NCI-H82 treated with DMSO at 0.1 percent for 48 hours (cell line): ENCODE results near the gene PFKFB3.
"Not testable (repeated sequence)": the region's sequence is repeated elsewhere in the genome, so short reads cannot be mapped to it uniquely, and the experiment has no call there.

Experiments
- DNase-seq: peaks from one replicate; lab custom pipeline; 2025; ENCODE audit not compliant: unreplicated experiment; lab: John Stamatoyannopoulos, UW

PFKFB3 gene

DNA sequence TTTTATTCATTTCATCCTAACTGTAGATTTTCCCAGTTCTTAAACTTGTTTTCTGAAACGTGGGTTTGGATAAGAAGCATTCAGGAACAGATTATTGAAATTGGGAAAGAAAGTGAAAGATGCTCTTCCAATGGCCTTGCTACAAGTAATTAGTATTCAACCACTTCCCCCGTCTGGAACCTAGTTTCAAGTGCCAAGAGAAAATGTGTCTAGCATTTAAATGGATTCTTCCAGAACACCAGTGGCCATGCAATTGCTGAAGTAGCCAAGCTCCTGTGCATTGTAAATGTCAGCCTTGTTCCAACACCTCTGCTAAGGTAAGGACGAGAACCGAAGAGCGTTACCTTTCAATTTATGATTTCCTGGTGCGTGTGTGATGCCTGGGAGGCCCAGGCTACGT lies 68.2 kb downstream of the PFKFB3 start:
- DNase-seq = no peak

DNA sequence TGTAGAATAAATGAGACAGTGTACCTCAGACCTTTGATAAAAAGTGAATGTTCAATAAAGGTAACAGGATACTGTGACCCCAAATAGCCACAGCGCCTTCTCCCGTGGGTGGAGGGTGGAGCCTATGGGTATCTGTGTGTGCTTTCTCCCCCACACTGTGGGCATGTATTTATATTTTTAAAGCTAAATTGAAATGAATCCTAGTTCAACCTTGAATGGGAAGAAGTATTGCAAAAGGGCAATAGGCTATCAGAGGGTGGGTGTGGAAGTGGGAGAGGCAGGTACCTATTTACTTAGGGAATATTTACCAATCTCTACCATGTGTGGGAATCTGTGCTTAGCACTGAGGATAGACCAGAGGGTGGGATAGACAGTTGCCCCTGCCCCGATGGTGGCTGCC lies 68.9 kb downstream of the PFKFB3 start:
- no peak for DNase-seq

DNA sequence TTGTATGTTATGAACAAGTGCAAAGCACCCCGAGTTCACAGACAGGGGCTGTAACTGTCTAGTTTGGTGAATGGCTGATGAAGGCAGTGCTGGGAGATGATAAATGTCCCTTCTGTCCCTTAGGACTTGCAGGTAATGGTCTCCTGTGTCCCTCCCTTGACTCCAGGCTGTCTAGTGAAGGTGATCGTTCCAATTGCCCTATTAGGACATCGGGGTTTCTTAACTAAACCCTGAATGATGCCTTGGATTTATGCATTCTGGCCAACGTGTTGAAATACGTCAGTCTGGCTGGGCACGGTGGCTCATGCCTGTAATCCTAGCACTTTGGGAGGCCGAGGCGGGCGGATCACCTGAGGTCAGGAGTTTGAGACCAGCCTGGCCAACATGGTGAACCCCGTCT lies 69.4 kb downstream of the PFKFB3 start:
- DNase-seq = no peak

DNA sequence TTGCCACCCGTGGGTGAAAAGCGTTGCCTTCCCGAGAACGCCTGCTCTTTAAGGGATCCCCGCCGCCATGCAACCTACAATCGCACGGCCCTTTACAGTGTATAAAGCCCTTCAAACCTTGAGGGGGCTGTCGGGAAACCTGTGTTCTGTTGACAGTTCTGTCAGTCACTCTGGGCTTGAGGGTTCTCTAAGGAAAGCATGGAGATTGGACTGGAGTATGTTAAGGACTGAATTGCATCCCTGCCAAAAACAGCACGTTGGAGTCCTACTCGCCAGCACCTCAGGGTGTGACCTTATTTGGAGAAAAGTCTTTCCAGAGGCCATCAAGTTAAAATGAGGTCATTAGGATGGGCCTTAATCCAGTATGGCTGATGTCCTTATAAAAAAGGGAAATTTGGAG lies 70.6 kb downstream of the PFKFB3 start:
- DNase-seq = no peak

DNA sequence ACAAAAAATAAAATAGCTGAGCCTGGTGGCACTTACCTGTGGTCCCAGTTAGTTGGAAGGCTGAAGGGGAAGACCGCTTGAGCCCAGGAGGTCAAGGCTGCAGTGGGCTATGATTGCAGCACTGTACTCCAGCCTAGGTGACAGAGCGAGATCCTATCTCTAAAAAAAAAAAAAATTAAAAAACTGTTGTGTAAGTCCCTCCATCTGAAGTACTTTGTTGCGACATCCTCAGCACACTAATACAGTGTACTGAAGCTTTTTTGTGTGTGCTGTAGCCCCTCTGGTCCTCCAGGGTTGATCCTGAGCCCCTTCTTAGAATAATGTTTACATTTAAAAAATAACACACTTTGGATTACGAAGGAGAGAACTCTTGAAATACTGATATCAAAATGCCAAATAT lies 71.3 kb downstream of the PFKFB3 start:
- DNase-seq = no peak

DNA sequence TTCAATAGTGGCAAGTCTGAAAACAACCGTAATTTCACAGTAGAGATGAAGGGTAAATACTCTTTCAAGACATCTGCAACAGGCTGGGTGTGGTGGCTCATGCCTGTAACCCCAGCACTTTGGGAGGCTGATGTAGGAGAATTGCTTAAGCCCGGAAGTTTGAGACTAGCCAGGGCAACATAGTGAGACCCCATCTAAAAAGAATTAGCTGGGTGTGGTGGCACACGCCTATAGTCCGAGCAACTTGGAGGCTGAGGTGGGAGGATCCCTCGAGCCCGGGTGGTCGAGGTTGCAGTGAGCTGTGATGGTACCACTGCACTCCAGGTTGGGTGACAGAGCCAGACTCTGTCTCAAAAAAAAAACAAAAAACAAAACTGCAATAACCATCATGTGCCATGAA lies 71.8 kb downstream of the PFKFB3 start:
- DNase-seq = no peak

DNA sequence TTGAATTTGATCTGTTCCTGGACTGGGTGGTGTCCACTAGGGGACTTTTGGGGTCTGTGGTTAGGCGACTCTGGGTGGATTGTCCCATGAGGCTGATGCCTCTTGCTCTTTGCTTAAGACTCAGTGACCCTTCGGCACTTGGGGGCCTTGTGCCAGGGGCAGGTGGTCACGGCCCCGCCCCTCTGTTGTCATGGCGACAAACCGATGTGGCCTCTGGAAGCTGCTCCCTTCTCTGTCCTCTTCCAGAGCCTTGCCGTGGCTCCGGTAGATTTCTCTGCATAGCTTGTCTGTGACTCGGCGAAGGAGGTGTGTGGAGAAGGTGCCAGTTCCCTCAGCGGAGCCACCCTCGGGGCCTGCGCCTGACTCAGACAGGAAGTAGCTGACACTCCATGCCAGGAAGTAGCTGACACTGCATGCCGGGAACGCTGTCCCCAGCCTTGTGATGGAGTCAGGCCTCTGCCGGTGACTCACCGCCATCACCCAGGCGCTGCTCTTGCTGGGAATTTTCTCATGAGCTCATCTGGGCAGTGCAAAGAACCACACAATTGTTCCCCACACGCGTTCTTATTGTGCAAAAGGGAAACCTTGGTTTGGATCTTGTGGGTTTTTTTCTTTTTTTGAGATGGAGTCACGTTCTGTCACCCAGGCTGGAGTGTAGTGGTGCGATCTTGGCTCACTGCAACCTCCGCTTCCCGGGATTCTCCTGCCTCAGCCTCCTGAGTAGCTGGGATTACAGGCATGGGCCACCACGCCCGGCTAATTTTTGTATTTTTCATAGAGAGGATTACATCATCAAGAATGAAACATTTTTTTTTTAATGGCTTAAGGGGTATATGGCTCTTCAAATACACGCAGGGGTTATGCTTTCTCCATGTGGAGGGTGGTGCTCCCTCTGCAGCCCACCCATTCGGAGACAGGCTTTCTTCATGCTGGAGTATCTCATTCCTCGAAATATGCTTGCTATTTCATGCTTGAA lies 72.6 kb downstream of the PFKFB3 start:
- no peak for DNase-seq

DNA sequence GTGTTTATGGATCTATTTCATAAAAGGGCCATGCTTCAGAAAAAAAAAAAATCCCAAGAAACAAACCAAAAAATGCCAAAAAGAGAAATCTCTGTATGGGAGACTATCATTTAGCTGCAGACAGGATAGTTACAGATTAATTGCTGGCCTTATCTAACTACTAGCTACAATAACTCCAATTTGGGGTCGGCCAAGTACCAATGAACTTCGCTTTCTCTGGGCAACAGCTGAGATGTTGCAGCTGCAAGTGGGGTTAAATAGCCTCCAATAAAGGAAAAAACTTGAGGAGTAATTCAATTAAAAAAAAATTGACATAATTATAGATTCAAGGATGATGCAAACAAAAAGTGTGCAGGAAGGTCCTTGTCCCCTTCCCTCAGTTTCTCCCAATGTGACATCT lies 73.6 kb downstream of the PFKFB3 start:
- DNase-seq = no peak

DNA sequence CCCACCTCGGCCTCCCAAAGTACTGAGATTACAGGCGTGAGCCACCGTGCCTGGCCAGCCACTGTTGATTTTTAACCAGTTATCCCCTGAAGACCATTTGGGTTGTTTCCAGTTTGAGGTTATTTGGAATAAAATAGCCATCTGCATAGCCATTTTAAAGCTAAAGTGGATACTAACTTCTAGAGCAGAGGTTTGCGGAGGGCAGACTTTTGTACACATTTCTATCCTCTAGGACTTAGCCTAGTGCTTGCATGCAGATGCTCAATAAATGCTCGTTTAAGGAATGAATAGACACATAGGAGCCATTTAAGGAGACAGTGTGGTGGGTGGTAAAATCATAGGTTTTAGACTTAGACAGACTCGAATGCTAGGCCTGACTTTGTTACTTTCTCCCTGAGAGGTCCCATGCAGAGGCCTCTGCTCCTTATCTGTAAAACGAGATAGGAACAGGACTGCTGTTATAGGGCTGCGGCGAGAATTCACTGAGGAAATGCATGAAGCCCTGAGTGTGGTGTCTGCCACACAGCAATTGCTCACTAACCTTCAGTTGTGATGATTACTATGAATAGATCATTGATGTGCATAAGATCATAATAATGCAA lies 75.9 kb downstream of the PFKFB3 start:
- DNase-seq = no peak

DNA sequence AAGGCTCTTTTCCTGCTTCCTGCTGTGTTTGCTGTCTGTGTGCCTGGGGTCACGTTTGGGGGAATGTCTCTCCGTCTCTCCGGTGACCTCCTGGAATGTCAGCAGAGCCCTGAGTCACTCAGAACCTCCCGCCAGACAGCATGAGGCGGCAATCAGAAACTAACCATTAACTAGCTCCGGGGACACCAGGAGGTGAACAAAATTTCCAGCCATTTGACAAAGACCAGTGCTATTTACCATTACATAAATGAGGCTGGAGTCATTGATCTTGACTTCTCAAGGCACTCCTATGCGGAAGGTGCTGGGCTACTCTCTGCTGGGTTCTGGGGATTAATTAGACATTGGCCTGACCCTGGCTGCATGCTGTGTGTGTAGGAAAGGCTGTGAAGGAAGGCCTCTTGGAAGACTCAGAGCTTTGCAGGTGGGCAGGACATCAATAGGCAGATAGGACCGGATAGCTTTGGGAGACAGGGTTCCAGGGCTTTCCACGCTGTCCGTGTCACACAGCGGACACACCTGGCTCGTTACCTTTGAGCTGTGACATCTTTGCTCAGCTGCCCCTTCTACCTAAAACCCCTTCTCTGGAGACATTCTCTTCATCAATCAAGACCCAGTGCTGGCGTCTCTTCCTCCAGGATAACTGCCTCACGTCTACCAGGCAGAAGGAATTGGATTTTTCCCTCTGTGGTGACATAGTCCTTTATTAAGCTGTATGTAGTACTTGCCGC lies 77.0 kb downstream of the PFKFB3 start:
- DNase-seq = no peak

DNA sequence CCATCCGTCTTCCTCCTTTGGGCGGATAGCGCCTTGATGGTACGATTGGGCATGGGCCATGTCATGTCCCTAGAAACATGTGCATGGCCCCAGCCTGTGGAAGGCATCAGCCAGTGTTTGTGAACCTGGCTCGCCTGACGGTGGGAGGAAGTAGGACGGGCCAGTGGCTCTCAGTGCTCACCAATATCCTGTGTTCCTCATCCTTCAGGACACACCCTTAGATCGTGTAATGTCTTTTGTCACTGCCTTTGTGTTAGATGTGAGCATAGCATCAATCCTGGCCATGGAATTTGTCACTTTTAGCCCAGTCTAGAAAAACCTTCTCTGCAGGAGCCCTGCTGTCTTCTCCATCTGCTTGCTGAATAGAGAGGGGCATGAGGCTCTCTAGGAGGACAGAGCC lies 77.6 kb downstream of the PFKFB3 start:
- no peak for DNase-seq

DNA sequence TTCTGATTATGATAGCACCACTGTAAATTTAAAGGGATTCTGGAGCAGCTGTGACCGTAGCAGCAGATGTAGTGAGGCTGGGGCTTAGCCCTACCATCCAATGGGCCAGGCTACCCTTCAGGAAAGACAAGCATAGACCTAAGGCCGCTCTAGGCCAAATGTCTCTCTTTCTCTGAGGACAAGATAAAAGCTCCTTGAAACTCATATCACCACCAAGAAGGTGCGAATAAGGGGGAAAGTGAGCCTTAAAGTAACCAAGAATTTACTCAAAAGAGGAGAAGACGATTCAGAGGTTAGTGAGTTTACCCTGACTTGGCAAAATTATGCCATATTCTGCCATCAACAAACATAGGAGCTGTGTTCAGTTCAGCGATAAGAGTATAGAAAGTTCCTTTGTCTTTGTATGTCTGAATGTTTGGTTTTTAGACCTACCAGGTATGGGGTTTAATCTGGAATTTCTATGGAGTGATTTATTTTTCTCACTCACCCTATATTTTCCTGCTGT lies 79.8 kb downstream of the PFKFB3 start:
- no peak for DNase-seq

DNA sequence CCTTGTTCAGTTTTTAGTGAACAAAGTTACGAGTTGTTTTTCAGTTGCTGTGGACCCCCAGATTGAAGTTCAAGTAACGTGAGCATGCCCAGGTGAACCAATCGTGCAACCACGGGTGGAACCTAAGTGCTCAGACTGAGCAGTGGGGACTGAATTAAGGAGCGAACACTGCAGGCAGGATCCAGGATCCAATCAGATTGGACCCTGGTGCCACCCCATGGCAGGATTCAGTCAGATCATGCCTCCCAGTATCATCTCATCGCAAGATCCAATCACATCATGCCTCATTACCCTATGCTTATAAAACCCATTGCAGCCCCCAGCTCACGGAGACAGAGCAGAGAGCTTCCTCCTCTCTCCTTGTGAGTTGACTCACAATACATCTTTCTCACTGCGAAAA lies 80.9 kb downstream of the PFKFB3 start:
- no peak for DNase-seq

DNA sequence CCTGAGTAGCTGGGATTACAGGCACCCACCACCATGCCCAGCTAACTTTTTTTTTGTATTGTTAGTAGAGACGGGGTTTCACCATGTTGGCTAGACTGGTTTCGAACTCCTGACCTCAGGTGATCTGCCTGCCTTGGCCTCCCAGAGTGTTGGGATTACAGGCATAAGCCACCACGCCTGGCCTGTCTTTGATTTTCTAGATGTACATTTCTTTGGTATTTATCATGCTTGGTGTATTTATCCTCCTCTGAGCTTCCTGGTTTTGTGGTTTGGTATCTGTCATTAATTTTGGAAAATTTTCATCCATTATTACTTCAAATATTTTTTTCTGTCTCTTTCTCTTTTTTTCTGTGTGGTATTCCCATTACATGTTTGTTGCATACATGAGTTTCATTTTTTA lies 87.9 kb downstream of the PFKFB3 start:
- DNase-seq = not testable (repeated sequence)

DNA sequence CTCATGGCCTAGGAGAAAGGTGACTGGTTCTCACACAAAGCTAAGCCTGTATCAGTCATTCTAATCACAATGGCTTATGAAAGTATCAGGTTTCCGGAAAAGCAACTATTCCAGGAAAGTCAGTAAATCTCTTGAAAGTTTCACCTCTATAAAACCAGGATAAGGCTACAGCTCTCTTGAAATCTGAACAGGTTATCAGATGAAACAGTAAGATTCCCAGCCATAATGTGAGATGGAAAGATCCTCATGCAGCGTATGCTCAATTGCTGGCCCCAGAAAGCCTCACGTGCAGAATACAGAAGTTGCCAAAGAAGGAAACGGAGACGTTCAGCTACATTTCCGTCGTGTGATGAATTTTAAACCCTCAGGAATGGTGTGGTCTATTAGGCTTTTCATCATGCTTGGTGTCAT lies 90.0 kb downstream of the PFKFB3 start:
- no peak for DNase-seq

DNA sequence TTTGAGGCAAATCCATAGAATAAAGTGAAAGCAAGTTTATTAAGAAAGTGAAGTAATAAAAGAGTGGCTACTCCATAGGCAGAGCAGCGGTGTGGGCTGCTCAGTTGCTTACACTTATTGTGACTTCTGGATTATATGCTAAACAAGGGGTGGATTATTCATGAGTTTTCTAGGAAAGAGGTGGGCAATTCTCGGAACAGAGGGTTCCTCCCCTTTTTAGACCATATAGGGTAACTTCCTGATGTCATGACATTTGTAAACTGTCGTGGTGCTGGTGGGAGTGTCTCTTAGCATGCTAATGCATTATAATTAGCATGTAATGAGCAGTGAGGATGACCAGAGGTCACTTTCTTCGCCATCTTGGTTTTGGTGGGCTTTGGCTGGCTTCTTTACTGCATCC lies 93.7 kb downstream of the PFKFB3 start:
- not testable (repeated sequence) for DNase-seq

DNA sequence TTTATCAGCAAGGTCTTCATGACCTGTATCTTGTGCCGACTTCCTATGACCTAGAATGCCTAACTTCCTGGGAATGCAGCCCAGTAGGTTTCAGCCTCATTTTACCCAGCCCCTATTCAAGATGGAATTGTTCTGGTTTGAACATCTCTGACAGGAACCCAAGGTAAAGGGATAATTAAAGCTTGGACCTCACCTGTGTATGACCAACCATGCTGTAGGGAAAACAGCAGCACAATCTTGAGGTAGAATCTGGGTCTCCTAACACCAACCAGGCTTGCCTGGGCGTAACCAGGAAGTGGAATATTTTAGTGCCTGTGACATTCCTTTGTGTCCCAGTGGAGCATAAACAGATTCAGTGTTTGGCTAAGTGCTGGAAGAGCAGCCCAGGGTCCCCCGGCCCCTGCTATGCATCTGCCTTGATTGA lies 94.1 kb downstream of the PFKFB3 start:
- DNase-seq = no peak

DNA sequence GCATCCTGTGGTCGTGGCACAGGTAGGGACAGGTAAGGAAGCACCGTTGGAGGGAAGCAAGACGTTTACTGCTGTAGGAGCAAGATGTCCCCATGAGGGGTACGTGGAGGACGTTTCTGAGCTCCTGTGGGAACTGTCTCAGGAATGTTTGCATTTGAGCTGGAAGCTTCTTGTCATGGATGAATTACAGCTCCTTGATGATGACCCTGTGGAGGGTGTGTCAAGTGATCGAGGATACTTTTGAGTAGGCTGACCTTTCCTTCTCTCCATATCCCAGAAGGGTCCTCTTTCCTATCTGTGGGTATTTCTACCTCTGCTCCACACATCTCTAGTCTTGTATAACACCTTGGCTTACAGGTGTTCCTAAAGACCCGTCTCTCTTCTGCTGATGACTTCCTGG lies 94.8 kb downstream of the PFKFB3 start:
- no peak for DNase-seq

DNA sequence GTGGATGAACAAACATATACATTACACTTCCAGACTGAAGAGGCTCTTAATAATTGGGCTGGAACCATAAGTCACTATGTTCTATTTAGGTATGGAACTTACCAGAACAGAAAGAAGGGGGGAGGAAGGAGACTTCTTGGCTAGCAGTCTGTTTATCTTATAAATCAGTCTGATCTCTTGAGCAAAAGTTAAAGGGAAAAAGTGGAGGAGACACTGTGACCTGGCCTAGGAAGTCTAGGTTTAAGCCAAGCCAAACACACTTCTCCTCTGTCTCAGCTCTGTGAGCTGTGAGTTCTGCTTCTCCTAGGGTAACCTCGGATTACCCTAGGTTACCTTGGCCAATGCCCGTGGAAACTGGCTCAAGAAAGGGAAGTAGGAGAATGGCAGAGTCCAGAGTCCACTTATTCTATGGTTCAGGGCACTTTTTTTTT lies 95.2 kb downstream of the PFKFB3 start:
- DNase-seq = no peak

DNA sequence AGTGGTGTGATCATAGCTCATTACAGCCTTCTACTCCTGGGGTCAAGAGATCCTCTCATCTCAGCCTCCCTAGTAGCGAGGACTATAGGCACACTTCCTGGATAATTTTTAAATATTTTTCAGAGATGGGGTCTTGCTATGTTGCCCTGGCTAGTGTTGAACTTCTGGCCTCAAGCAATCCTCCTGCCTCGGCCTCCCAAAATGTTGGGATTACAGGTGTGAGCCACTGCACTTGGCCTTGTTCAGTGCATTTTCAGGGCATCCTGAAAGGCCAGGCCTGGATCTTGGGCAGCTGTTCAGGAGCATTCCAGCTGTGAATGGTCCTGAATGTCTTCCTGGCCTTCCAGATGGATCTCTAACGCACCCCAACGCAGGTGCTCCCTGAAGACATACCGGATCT lies 95.7 kb downstream of the PFKFB3 start:
- DNase-seq = no peak

DNA sequence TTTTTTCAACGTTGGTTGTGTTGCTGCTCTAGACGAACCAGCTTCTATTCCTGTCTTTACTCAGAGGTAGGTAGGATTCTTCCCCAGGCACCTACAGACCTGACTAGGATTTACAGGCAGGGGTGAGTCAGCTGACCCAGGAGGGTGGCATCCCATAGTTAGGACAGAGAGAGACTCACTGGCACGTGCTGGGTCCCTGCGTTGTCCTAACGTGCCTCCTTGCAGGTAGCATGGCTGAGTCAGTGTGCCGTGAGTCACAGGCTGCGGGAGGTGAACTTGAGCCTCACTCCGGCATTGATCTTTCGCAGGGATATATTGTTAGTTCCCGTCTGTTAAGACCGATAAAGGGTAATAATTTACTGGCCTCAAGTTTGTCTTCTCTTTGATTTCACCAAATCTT lies 96.5 kb downstream of the PFKFB3 start:
- DNase-seq = no peak

DNA sequence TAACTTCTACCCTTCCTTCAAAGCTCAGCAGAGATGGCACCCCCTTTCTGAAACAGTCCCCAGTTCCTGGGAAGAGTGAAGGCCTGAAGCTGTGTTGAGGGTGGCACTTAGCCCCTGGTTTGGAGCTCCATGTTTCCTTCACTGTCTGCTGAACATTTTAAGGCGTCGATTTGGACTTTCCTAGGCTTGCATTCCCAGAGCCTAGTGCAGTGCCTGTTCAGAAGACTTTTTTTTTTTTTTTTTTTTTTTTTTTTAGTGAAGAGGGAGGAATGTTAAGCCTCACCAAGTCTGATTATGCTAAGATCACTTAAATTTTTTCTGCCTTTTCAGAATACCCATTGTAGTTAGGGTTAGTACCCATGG lies 97.0 kb downstream of the PFKFB3 start:
- no peak for DNase-seq
